ENCODE results near the gene GRM4.

GRCh38 chr6:34030831-34031624, 114.9 kb downstream of the GRM4 start:
- TF ChIP-seq YY1 (IDR thresholded peaks at IDR 0.05; ENCODE audit: insufficient read depth, insufficient read length) (no peak), ZNF274 (IDR thresholded peaks at IDR 0.05; ENCODE audit: low read depth, low read length) (no peak)
